HUES6 (cell line): ENCODE results near the gene RBSN.

Source experiments
- H3K27ac ChIP-seq: 2 replicates; pipeline ENCODE4 v1.7.0; 2013; ENCODE audit warnings: low read depth, mild to moderate bottlenecking, low read length, inconsistent platforms
- H3K27me3 ChIP-seq: 2 replicates; pipeline ENCODE4 v1.6.1; 2013; ENCODE audit warnings: low read length; ENCODE audit not compliant: control insufficient read depth, insufficient read depth
- H3K36me3 ChIP-seq: 2 replicates; pipeline ENCODE4 v1.6.1; 2013; ENCODE audit warnings: low read length; ENCODE audit not compliant: control insufficient read depth, insufficient read depth
- H3K4me1 ChIP-seq: 2 replicates; pipeline ENCODE4 v1.6.1; 2013; ENCODE audit warnings: low read length; ENCODE audit not compliant: control insufficient read depth, insufficient read depth
- H3K4me3 ChIP-seq: 2 replicates; pipeline ENCODE4 v1.5.1; 2013; ENCODE audit warnings: low read depth, low read length
- H3K9ac ChIP-seq: one replicate; pipeline ENCODE4 v1.6.1; 2013; ENCODE audit warnings: mild to moderate bottlenecking, low read length
- H3K9me3 ChIP-seq: 2 replicates; pipeline ENCODE4 v1.6.1; 2013; ENCODE audit warnings: low read depth, low read length; ENCODE audit not compliant: control insufficient read depth, insufficient read depth

The RBSN gene

GRCh38 chr3:15114466-15115358 is 15.8 kb upstream of the RBSN start:
- H3K36me3 ChIP-seq = no peaks in the 10 kb centered on the region
- H3K27ac ChIP-seq = no peak overlapping the region
- no peak overlapping the region for H3K9ac ChIP-seq
- H3K4me3 ChIP-seq = peak overlapping the region; percentile 11; the same call in 1 of the 2 replicates
- peaks cover 2% of the 10 kb centered on the region; the same call in 1 of the 2 replicates for H3K9me3 ChIP-seq
- peaks cover 7% of the 10 kb centered on the region; the same call in 1 of the 2 replicates for H3K27me3 ChIP-seq
- peaks cover 13% of the 10 kb centered on the region for H3K4me1 ChIP-seq

- Histone ChIP-seq H3K4me3 (no peak overlapping the region), H3K27me3 (no peaks in the 10 kb centered on the region; the same call in 1 of the 2 replicates), H3K4me1 (peaks cover 13% of the 10 kb centered on the region), H3K27ac (no peak overlapping the region), H3K9me3 (peaks cover 2% of the 10 kb centered on the region; the same call in 1 of the 2 replicates), H3K9ac (no peak overlapping the region), H3K36me3 (no peaks in the 10 kb centered on the region)
Measured at GRCh38 chr3:15113884-15114283, 14.9 kb upstream of the RBSN start.

- Histone ChIP-seq H3K27ac (no peak overlapping the region), H3K27me3 (no peaks in the 10 kb centered on the region), H3K4me1 (peaks cover 13% of the 10 kb centered on the region), H3K9me3 (peaks cover 2% of the 10 kb centered on the region; the same call in 1 of the 2 replicates), H3K9ac (no peak overlapping the region), H3K4me3 (no peak overlapping the region), H3K36me3 (no peaks in the 10 kb centered on the region)
Measured at GRCh38 chr3:15113471-15113870, 14.5 kb upstream of the RBSN start.

GRCh38 chr3:15112011-15112410 is 13.1 kb upstream of the RBSN start:
- no peaks in the 10 kb centered on the region for H3K27me3 ChIP-seq
- H3K9me3 ChIP-seq = peaks cover 2% of the 10 kb centered on the region; the same call in 1 of the 2 replicates
- no peaks in the 10 kb centered on the region for H3K36me3 ChIP-seq
- no peak overlapping the region for H3K9ac ChIP-seq
- H3K4me3 ChIP-seq = no peak overlapping the region
- peaks cover 20% of the 10 kb centered on the region for H3K4me1 ChIP-seq
- H3K27ac ChIP-seq = no peak overlapping the region

- H3K36me3 ChIP-seq = no peaks in the 10 kb centered on the region
- H3K9ac ChIP-seq = no peak overlapping the region
- peaks cover 20% of the 10 kb centered on the region for H3K4me1 ChIP-seq
- H3K27me3 ChIP-seq = no peaks in the 10 kb centered on the region
- no peak overlapping the region for H3K4me3 ChIP-seq
- H3K27ac ChIP-seq = no peak overlapping the region
- H3K9me3 ChIP-seq = no peaks in the 10 kb centered on the region
Measured at GRCh38 chr3:15110206-15110605, 11.3 kb upstream of the RBSN start.

- Histone ChIP-seq H3K4me3 (no peak overlapping the region), H3K27me3 (no peaks in the 10 kb centered on the region), H3K9ac (no peak overlapping the region), H3K36me3 (no peaks in the 10 kb centered on the region), H3K27ac (no peak overlapping the region), H3K9me3 (no peaks in the 10 kb centered on the region), H3K4me1 (peaks cover 10% of the 10 kb centered on the region)
Measured at GRCh38 chr3:15108869-15109268, 9.9 kb upstream of the RBSN start.

- 0 out of 2 replicates have a peak overlapping the region, but pooled peaks have one; percentile 33 for H3K4me3 ChIP-seq
- peaks cover 9% of the 10 kb centered on the region for H3K4me1 ChIP-seq
- no peaks in the 10 kb centered on the region for H3K27me3 ChIP-seq
- H3K36me3 ChIP-seq = no peaks in the 10 kb centered on the region
- H3K9me3 ChIP-seq = no peaks in the 10 kb centered on the region
- no peak overlapping the region for H3K9ac ChIP-seq
- H3K27ac ChIP-seq = no peak overlapping the region
Measured at GRCh38 chr3:15108082-15108545, 9.2 kb upstream of the RBSN start.

GRCh38 chr3:15107075-15107947 is 8.4 kb upstream of the RBSN start:
- no peaks in the 10 kb centered on the region for H3K9me3 ChIP-seq
- no peak overlapping the region for H3K4me3 ChIP-seq
- no peak overlapping the region for H3K27ac ChIP-seq
- H3K27me3 ChIP-seq = no peaks in the 10 kb centered on the region
- H3K36me3 ChIP-seq = no peaks in the 10 kb centered on the region
- peaks cover 12% of the 10 kb centered on the region for H3K4me1 ChIP-seq
- H3K9ac ChIP-seq = no peak overlapping the region

- H3K4me3 ChIP-seq = no peak overlapping the region
- no peak overlapping the region for H3K27ac ChIP-seq
- 0 out of 2 replicates have a peak, but pooled peaks cover 2% of the 10 kb centered on the region for H3K36me3 ChIP-seq
- no peaks in the 10 kb centered on the region for H3K9me3 ChIP-seq
- H3K4me1 ChIP-seq = peaks cover 17% of the 10 kb centered on the region
- no peak overlapping the region for H3K9ac ChIP-seq
- H3K27me3 ChIP-seq = no peaks in the 10 kb centered on the region
Measured at GRCh38 chr3:15102836-15103235, 3.9 kb upstream of the RBSN start.

- Histone ChIP-seq H3K9me3 (no peaks in the 10 kb centered on the region), H3K4me1 (peaks cover 13% of the 10 kb centered on the region), H3K4me3 (no peak overlapping the region), H3K27ac (no peak overlapping the region), H3K9ac (no peak overlapping the region), H3K27me3 (no peaks in the 10 kb centered on the region), H3K36me3 (0 out of 2 replicates have a peak, but pooled peaks cover 2% of the 10 kb centered on the region)
Measured at GRCh38 chr3:15102256-15102655, 3.3 kb upstream of the RBSN start.
